ENCODE data around the gene COQ6.

DNA sequence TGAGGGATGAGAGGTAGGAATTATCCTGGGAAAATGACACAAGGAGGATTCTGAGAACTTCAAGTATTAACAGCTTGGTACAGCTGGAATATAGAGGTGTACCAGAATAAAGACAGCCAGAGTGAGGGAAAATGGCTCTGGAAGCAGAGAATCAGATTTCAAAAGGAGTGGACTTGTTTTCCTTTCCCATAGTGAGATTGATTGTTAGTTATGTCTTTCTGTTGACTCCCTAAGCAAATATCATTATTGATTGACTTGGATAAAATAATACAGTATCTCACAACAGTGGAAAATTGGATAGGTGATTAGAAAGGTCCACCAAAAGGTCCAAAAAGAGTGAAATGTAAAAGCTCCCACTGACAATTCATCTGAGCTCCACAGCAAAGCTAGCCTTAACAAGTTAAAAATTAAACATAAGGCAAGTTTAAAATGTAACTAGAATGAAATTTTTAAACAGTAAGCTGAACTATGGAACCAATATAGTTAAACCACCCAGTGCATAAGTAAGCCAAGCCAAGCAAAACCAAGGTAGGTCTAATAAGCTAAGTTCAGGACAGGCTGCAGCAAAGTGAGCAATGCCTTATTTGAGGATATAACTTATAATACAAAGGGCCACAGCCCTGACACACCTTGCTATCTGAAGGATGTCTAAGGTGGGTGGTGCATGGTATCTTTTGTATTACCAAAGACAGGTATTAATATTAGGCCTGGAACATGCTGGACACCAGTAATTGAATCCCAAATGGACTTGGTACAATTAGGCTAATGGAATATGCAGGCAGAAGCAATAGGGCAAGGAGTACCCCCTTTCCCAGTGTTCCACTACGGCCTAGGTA, 47.2 kb downstream of the COQ6 start:
- TF ChIP-seq CTCF (IDR thresholded peaks at IDR 0.05) (no peak), POLR2AphosphoS5 (IDR thresholded peaks at IDR 0.05) (no peak), POLR2A (IDR thresholded peaks at IDR 0.05) (no peak)
